CD4-positive, alpha-beta memory T cell (primary cell): ENCODE measurements around the gene BTG2. TPM values are rescaled to one million over a fixed set of nuclear protein-coding genes. Genes with fewer than 3 reads are reported as not detected.

Source experiments
- CTCF ChIA-PET: fragments of 350-600 bp; sonication (Branson Sonifier 250); formaldehyde crosslinking; loops from one replicate; lab custom pipeline; 2021; ENCODE audit warnings: inconsistent platforms; ENCODE audit not compliant: partially characterized antibody; lab: Charles Lee
- POLR2A ChIA-PET: fragments of 350-600 bp; sonication (Branson Sonifier 250); formaldehyde crosslinking; loops from one replicate; lab custom pipeline; 2021; ENCODE audit not compliant: partially characterized antibody; lab: Charles Lee
- DNase-seq, 5 donors: peaks; one replicate each; pipeline versions ENCODE4 v3.0.0 to v3.0.0-alpha.2; 2020 to 2022; ENCODE audit warnings: mixed read lengths in 1 of 5
- H3K27ac ChIP-seq: one replicate; pipeline ENCODE4 v1.7.0; 2013; ENCODE audit warnings: low read depth, low read length
- H3K27me3 ChIP-seq: 2 replicates; pipeline ENCODE4 v1.7.0; 2013; ENCODE audit warnings: mild to moderate bottlenecking, low read length, moderate library complexity; ENCODE audit not compliant: insufficient read depth
- H3K36me3 ChIP-seq: 2 replicates; pipeline ENCODE4 v1.7.0; 2013; ENCODE audit warnings: mild to moderate bottlenecking, low read length, moderate library complexity; ENCODE audit not compliant: insufficient read depth
- H3K4me1 ChIP-seq: 2 replicates; pipeline ENCODE4 v1.7.0; 2013; ENCODE audit warnings: mild to moderate bottlenecking, low read length, moderate library complexity; ENCODE audit not compliant: insufficient read depth
- H3K4me3 ChIP-seq, 2 donors: one replicate each; pipeline ENCODE4 v1.7.0; 2013; ENCODE audit warnings: low read length in 2 of 2, mild to moderate bottlenecking in 1 of 2
- H3K9me3 ChIP-seq, 2 donors: one replicate each; pipeline ENCODE4 v1.7.0; 2013; ENCODE audit warnings: low read length in 2 of 2, control low read depth in 1 of 2; ENCODE audit not compliant: control insufficient read depth in 1 of 2
- H3K27ac Mint-ChIP-seq, 7 donors: one replicate each; pipeline ENCODE4 v1.8.0; 2020 to 2021; ENCODE audit warnings: mixed read lengths in 7 of 7, mild to moderate bottlenecking in 6 of 7, inconsistent platforms in 3 of 7, moderate library complexity in 3 of 7
- H3K27me3 Mint-ChIP-seq, 2 donors: one replicate each; pipeline ENCODE4 v1.8.0; 2020 to 2021; ENCODE audit warnings: mixed read lengths in 2 of 2
- H3K36me3 Mint-ChIP-seq, 2 donors: one replicate each; pipeline ENCODE4 v1.8.0; 2020 to 2021; ENCODE audit warnings: mixed read lengths in 2 of 2, inconsistent platforms in 1 of 2, mild to moderate bottlenecking in 1 of 2
- H3K4me1 Mint-ChIP-seq, 4 donors: one replicate each; pipeline ENCODE4 v1.8.0; 2020 to 2021; ENCODE audit warnings: mixed read lengths in 4 of 4, mild to moderate bottlenecking in 1 of 4
- H3K4me3 Mint-ChIP-seq, 8 donors: one replicate each; pipeline ENCODE4 v1.8.0; 2020 to 2021; ENCODE audit warnings: mixed read lengths in 8 of 8, mild to moderate bottlenecking in 7 of 8, moderate library complexity in 6 of 8, inconsistent platforms in 3 of 8
- H3K9me3 Mint-ChIP-seq, 8 donors: one replicate each; pipeline ENCODE4 v1.8.0; 2020 to 2021; ENCODE audit warnings: mixed read lengths in 8 of 8, mild to moderate bottlenecking in 5 of 8, inconsistent platforms in 3 of 8, moderate library complexity in 1 of 8
- intact Hi-C: fragments of 100-400 bp; cut with micrococcal nuclease; formaldehyde crosslinking; loops from one replicate; pipeline ENCODE4 v1.15.1; 2023
- polyA plus RNA-seq, 2 donors: library from polyadenylated mRNA; unstranded; fragments of 300-500 nt; fragmentation: Illumina TruSeq; gene quantifications; one replicate each; pipeline ENCODE4 v1.2.3, GENCODE V29; 2021
- total RNA-seq, 2 experiments: library from RNA; stranded (reverse); gene quantifications; one replicate each; pipeline ENCODE4 v1.2.3, GENCODE V29; 2021

The BTG2 gene
- total and polyA plus RNA-seq, 4 experiments from 2014 or later = 123 to 288 (median 199) TPM

GRCh38 chr1:203286161-203286984 lies 18.9 kb upstream of the BTG2 start:
- peaks cover 0 to 7% of the 10 kb centered on the region in 2 donors for H3K36me3 Mint-ChIP-seq
- H3K27me3 Mint-ChIP-seq = no peaks in the 10 kb centered on the region
- peaks cover 0 to 3% (median 0%) of the 10 kb centered on the region in 8 donors for H3K9me3 Mint-ChIP-seq
- peak overlapping the region; percentile 98 to 100 (median 100) for H3K27ac Mint-ChIP-seq
- intact Hi-C loops = no loop called here
- ChIA-PET CTCF (interaction anchor here (8.6 to 15.2 kb wide), 5 partner anchors 9 to 53 kb away, joined by 78 to 178 read pairs (median 141); partner anchors contain the start of gene BTG2), POLR2A (interaction anchor here (1.0 to 23.9 kb wide), 6 partner anchors 12 to 51 kb away, joined by 3 to 877 read pairs (median 204); partner anchors contain the start of gene BTG2)
- H3K4me1 Mint-ChIP-seq = peaks cover 43 to 58% (median 52%) of the 10 kb centered on the region in 4 donors
- Histone ChIP-seq H3K4me3 (peak overlapping the region in 1 of 2 donors; percentile 23), H3K36me3 (no peaks in the 10 kb centered on the region), H3K9me3 (no peaks in the 10 kb centered on the region), H3K27ac (peak overlapping the region; percentile 97), H3K4me1 (peaks cover 58% of the 10 kb centered on the region), H3K27me3 (no peaks in the 10 kb centered on the region)
- peak overlapping the region in 7 of 8 donors; percentile 69 to 88 (median 76) for H3K4me3 Mint-ChIP-seq
- DNase-seq = no peak

DNA sequence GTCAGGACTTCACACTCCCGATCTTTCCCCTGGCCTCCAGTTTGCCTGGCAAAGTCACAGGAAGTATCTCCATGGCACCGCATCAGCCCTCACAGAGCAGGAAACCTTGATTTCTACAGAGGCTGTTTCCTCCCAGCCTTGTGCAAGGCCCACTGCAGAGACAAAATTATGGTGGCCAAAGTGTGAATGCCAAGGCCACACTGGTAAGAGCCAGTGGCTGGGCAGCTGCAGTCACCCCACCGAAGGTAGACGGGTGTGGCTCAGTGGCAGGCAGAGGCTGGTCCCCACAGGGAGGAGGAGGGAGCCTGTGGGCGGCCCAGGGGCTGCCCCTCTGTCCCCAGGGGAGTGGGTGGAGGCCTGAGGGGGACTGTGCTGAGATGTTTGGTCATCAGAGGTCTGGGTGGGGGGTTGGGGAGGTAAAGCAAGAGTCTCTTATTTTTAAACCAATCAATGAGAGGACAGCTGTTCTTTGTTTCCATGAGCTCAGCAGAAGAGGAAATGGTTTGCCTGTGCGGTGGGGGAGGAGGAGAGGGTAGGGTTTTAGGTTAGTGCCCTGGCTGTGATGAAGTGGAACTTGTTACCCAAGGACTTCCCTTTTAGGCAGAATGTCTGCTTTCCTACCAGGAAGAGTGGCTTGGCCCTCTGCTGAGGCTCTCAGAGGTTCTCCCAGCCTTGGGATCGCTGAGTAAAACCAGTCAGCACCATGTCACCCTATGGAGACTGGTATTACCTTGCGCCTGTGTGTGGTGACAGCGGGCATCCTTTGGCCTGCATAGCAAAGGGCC lies 18.0 kb upstream of the BTG2 start:
- H3K36me3 ChIP-seq = no peaks in the 10 kb centered on the region
- H3K9me3 ChIP-seq = no peaks in the 10 kb centered on the region
- DNase-seq = peak; percentile 83 to 95 (median 84)
- peak overlapping the region; percentile 23 to 25 for H3K4me3 ChIP-seq
- Mint-ChIP-seq H3K27ac (peak overlapping the region; percentile 98 to 100 (median 100)), H3K36me3 (peaks cover 0 to 7% of the 10 kb centered on the region in 2 donors), H3K4me1 (peaks cover 49 to 66% (median 57%) of the 10 kb centered on the region in 4 donors), H3K27me3 (no peaks in the 10 kb centered on the region), H3K4me3 (peak overlapping the region; percentile 71 to 88 (median 76)), H3K9me3 (peaks cover 0 to 3% (median 0%) of the 10 kb centered on the region in 8 donors)
- ChIA-PET POLR2A (interaction anchor here (0.7 to 23.9 kb wide), 12 partner anchors 9 to 1229 kb away, joined by 3 to 877 read pairs (median 4); partner anchors contain the start of genes BTG2, LAX1 and MDM4), CTCF (interaction anchor here (1.5 to 15.2 kb wide), 8 partner anchors 10 to 52 kb away, joined by 3 to 178 read pairs (median 85); partner anchors contain the start of gene BTG2)
- H3K27me3 ChIP-seq = no peaks in the 10 kb centered on the region
- peak overlapping the region; percentile 97 for H3K27ac ChIP-seq
- peaks cover 61% of the 10 kb centered on the region for H3K4me1 ChIP-seq
- intact Hi-C loops = loop anchor here (1.0 kb wide), 2 partner anchors 14 to 40 kb away; no protein-coding TSS in a partner anchor

DNA sequence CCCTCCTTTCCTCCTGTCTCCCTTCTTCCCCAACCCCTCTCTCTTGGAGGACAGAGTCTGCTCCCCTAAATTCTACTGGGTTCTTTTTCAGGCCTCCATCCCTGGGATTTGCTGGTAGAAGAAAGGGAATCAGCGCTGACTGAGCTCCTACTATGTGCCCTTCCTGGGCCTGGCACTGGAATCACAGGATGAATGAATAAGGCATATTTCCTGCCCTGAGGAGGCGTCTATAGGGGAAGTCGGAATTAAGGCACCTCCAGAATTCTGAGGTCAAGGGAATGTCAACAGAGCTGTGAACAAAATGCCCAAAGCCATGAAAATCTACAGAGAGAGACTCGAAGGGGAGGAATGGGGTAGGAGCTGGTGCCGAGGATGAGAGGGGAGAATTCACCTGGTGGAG lies 17.4 kb upstream of the BTG2 start:
- Histone ChIP-seq H3K4me1 (peaks cover 61% of the 10 kb centered on the region), H3K36me3 (no peaks in the 10 kb centered on the region), H3K9me3 (no peaks in the 10 kb centered on the region), H3K27ac (peak overlapping the region; percentile 97), H3K4me3 (peak overlapping the region in 1 of 2 donors; percentile 5), H3K27me3 (no peaks in the 10 kb centered on the region)
- peaks cover 48 to 69% (median 58%) of the 10 kb centered on the region in 4 donors for H3K4me1 Mint-ChIP-seq
- peak overlapping the region; percentile 98 to 100 (median 100) for H3K27ac Mint-ChIP-seq
- ChIA-PET POLR2A (interaction anchor here (0.7 to 23.9 kb wide), 8 partner anchors 8 to 477 kb away, joined by 3 to 877 read pairs (median 46); partner anchors contain the start of genes BTG2 and LAX1), CTCF (interaction anchor here (1.5 to 15.2 kb wide), 8 partner anchors 11 to 51 kb away, joined by 3 to 178 read pairs (median 85); partner anchors contain the start of gene BTG2)
- peak overlapping the region in 7 of 8 donors; percentile 72 to 88 (median 76) for H3K4me3 Mint-ChIP-seq
- peaks cover 0 to 3% (median 0%) of the 10 kb centered on the region in 8 donors for H3K9me3 Mint-ChIP-seq
- intact Hi-C loops = loop anchor here (1.0 kb wide), 2 partner anchors 15 to 39 kb away; no protein-coding TSS in a partner anchor
- H3K36me3 Mint-ChIP-seq = peaks cover 0 to 7% of the 10 kb centered on the region in 2 donors
- no peaks in the 10 kb centered on the region for H3K27me3 Mint-ChIP-seq
- no peak for DNase-seq

DNA sequence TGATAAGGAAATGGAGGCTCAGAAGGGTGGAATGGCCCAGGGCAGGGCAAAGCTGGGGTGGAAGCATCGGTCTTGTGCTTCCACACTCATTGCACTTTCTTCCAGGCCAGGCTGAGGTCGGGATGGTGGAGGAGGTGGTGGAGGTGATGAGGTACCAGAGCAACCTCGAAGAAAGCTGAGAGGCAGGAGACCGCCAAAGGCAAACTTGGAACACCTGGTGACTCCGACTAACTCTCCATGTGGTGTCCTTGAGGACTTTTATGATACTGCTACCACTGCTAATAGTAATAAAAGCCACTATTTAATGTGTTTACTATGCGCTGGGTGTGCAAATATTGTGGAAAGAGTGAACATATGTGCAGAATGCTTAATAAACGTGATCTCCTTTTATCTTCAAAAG lies 16.9 kb upstream of the BTG2 start:
- H3K9me3 Mint-ChIP-seq = peaks cover 0 to 3% (median 0%) of the 10 kb centered on the region in 8 donors
- DNase-seq = no peak
- POLR2A ChIA-PET = interaction anchor here (0.7 to 23.9 kb wide), 8 partner anchors 8 to 476 kb away, joined by 3 to 877 read pairs (median 48); partner anchors contain the start of genes BTG2 and LAX1
- H3K4me3 ChIP-seq = peak overlapping the region in 1 of 2 donors; percentile 5
- no peaks in the 10 kb centered on the region for H3K9me3 ChIP-seq
- peaks cover 61% of the 10 kb centered on the region for H3K4me1 ChIP-seq
- CTCF ChIA-PET = interaction anchor here (1.5 to 15.2 kb wide), 9 partner anchors 11 to 51 kb away, joined by 3 to 178 read pairs (median 78); partner anchors contain the start of gene BTG2
- peak overlapping the region in 7 of 8 donors; percentile 36 to 88 (median 76) for H3K4me3 Mint-ChIP-seq
- no peaks in the 10 kb centered on the region for H3K27me3 Mint-ChIP-seq
- H3K36me3 ChIP-seq = no peaks in the 10 kb centered on the region
- intact Hi-C loops = no loop called here
- H3K27ac ChIP-seq = peak overlapping the region; percentile 97
- H3K36me3 Mint-ChIP-seq = peaks cover 0 to 7% of the 10 kb centered on the region in 2 donors
- H3K27me3 ChIP-seq = no peaks in the 10 kb centered on the region
- H3K27ac Mint-ChIP-seq = peak overlapping the region; percentile 98 to 100 (median 100)
- peaks cover 48 to 69% (median 58%) of the 10 kb centered on the region in 4 donors for H3K4me1 Mint-ChIP-seq

DNA sequence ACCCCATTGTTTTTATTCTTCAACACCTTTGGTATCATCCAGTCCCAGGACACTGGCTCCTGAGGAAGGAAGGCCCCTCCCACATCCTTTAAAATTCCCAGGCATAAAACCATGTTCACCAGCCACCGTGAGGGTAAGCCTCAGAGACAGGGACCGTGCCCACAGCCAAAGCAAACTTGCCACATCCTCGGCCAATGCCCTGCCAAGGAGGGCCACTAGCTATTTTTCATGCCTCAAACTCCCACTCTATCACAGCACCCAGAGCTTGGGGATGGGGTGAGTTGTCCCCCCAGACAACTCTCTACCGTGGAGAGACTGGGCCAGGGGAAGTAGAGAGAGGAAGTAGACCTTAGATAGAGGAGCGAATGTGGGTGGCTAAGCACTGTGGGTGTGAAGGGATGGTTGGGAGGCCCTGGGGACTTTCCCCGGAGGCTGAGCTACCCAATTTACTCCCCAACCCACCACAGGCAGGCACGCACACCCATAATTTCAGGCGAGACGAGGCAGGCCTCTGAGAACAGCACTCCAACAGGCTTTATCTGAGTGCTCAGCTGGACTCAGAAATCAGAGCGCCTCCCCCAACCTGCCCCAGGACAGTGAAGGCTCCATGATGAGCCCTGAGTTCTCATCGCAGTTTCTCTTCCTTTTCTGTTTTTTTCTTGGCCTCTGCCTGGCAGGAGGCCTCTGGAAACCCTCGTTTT lies 15.9 kb upstream of the BTG2 start:
- H3K27me3 Mint-ChIP-seq = no peaks in the 10 kb centered on the region
- H3K9me3 Mint-ChIP-seq = peaks cover 0 to 3% (median 0%) of the 10 kb centered on the region in 8 donors
- intact Hi-C loops = no loop called here
- H3K4me1 ChIP-seq = peaks cover 61% of the 10 kb centered on the region
- ChIA-PET POLR2A (interaction anchor here (0.6 to 23.9 kb wide), 10 partner anchors 15 to 568 kb away, joined by 3 to 877 read pairs (median 6); partner anchors contain the start of gene BTG2), CTCF (interaction anchor here (0.9 to 15.2 kb wide), 9 partner anchors 9 to 50 kb away, joined by 4 to 178 read pairs (median 78); partner anchors contain the start of gene BTG2)
- H3K4me3 ChIP-seq = peak overlapping the region; percentile 11 to 65
- DNase-seq = peak; percentile 90 to 97 (median 93)
- H3K36me3 Mint-ChIP-seq = peaks cover 0 to 7% of the 10 kb centered on the region in 2 donors
- H3K27me3 ChIP-seq = no peaks in the 10 kb centered on the region
- peak overlapping the region; percentile 97 for H3K27ac ChIP-seq
- peak overlapping the region; percentile 98 to 100 (median 100) for H3K27ac Mint-ChIP-seq
- peak overlapping the region; percentile 75 to 89 (median 84) for H3K4me3 Mint-ChIP-seq
- H3K36me3 ChIP-seq = no peaks in the 10 kb centered on the region
- H3K4me1 Mint-ChIP-seq = peaks cover 48 to 69% (median 58%) of the 10 kb centered on the region in 4 donors
- H3K9me3 ChIP-seq = no peaks in the 10 kb centered on the region

DNA sequence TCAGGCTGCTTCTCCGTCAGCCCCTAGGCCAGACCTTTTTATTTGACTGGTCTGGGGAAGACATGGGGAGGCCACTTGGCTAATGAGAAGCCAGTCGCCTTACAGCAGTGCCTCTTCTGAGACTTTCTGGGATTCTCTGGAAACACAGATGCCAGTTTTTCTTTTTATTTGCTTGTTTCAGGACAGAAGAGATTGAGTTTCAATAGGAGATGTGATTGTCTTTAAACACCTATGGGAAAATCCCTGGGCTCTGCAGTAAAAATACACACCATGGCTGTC lies 15.4 kb upstream of the BTG2 start:
- intact Hi-C loops = loop anchor here (1.0 kb wide), 1 partner anchor 15 kb away; the partner anchor contains the start of gene BTG2
- POLR2A ChIA-PET = interaction anchor here (0.8 to 23.9 kb wide), 11 partner anchors 16 to 388 kb away, joined by 3 to 877 read pairs (median 9); partner anchors contain the start of genes ATP2B4 and BTG2

More for the DNA sequence above, 15.4 kb upstream of the BTG2 start:
- Histone ChIP-seq H3K9me3 (no peaks in the 10 kb centered on the region), H3K4me3 (peak overlapping the region; percentile 11 to 65), H3K36me3 (no peaks in the 10 kb centered on the region), H3K4me1 (peaks cover 61% of the 10 kb centered on the region), H3K27me3 (no peaks in the 10 kb centered on the region), H3K27ac (peak overlapping the region; percentile 97)
- H3K4me3 Mint-ChIP-seq = peak overlapping the region; percentile 75 to 89 (median 84)
- no peak for DNase-seq
- H3K9me3 Mint-ChIP-seq = peaks cover 0 to 4% (median 0%) of the 10 kb centered on the region in 8 donors
- H3K27me3 Mint-ChIP-seq = no peaks in the 10 kb centered on the region
- peak overlapping the region; percentile 98 to 100 (median 100) for H3K27ac Mint-ChIP-seq
- peaks cover 48 to 69% (median 58%) of the 10 kb centered on the region in 4 donors for H3K4me1 Mint-ChIP-seq
- CTCF ChIA-PET = interaction anchor here (1.8 to 15.2 kb wide), 8 partner anchors 13 to 49 kb away, joined by 7 to 178 read pairs (median 85); partner anchors contain the start of gene BTG2
- peaks cover 0 to 7% of the 10 kb centered on the region in 2 donors for H3K36me3 Mint-ChIP-seq
